ENCODE measurements around the gene NOD1.
"Not testable (repeated sequence)": the region's sequence is repeated elsewhere in the genome, so short reads cannot be mapped to it uniquely, and the experiment has no call there.

Gene NOD1

DNA sequence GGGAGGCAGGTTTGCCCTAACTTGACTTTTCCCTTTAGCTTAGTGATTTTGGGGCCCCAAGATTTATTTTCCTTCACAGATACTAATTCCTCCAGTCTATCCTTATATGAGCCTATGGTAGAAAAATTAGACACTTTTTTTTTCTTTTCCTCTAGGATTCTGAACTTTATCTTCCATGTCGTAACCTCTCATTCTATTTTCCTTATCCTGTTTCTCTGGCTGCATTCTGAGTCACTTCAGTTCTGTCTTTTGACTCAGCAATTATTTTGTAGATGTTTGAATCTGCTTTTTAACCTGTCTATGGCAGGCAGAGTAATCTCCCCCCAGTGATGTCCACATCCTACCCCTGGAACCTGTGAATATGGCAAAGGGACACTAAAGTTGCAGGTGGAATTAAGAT lies 7.1 kb upstream of the NOD1 start:
- ATAC-seq (replicated peaks) = no peak
- DNase-seq = no peak
- Mint-ChIP-seq H3K36me3 (no peaks in the 10 kb centered on the region), H3K9me3 (no peaks in the 10 kb centered on the region), H3K4me3 (no peak overlapping the region), H3K4me1 (no peaks in the 10 kb centered on the region), H3K27me3 (no peaks in the 10 kb centered on the region), H3K27ac (no peak overlapping the region)

- not testable (repeated sequence) for H3K27me3 Mint-ChIP-seq; H3K4me3 Mint-ChIP-seq; DNase-seq; H3K36me3 Mint-ChIP-seq; H3K27ac Mint-ChIP-seq; H3K9me3 Mint-ChIP-seq; ATAC-seq (replicated peaks)
- H3K4me1 Mint-ChIP-seq = peaks cover 12 to 30% of the 10 kb centered on the region in 2 donors
Measured at GRCh38 chr7:30481416-30481815, 2.8 kb upstream of the NOD1 start.

GRCh38 chr7:30479202-30480120 lies 877 bp upstream of the NOD1 start:
- no peaks in the 10 kb centered on the region for H3K27me3 Mint-ChIP-seq
- DNase-seq = no peak
- ATAC-seq (replicated peaks) = peak in 1 of 2 donors; percentile 27
- H3K4me3 Mint-ChIP-seq = peak overlapping the region; percentile 97 to 98
- no peaks in the 10 kb centered on the region for H3K9me3 Mint-ChIP-seq
- peak overlapping the region; percentile 68 for H3K27ac Mint-ChIP-seq
- H3K4me1 Mint-ChIP-seq = peaks cover 31 to 49% of the 10 kb centered on the region in 2 donors
- H3K36me3 Mint-ChIP-seq = peaks cover 0 to 5% of the 10 kb centered on the region in 2 donors

DNA sequence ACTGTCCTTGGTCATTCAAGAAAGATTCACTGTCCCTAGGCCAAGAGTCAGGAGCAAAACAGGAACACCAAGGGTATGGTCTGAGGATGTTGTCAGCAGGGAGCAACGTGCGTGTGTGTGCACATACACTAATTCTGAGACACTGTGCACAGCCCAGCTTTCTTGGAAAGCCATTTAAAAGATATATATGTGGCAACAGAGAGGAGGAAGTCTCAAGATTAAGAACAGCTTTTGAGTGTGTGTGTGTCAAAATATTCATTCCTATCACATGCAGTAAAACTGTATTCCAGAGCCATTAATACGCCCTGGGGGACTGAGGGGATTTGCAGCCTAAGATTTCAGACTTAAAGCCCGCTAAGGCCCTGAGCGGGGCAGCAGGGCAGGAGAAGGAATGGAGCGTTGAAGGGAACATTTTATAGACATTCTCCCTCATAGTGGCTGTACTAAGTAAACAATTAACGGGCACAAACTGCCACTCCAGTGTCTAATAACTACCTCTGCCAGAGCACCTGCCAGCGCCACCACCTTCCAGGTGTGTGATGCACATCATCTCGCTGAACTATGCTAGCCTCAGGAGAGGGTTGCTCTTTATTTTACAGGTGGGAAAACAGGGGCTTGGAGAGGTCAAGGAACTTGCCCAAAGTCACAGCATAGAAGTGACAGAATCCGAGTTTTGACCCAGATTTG lies 2.0 kb downstream of the NOD1 start:
- Mint-ChIP-seq H3K4me3 (peak overlapping the region; percentile 37 to 59), H3K4me1 (peaks cover 49 to 78% of the 10 kb centered on the region in 2 donors), H3K27me3 (no peaks in the 10 kb centered on the region), H3K9me3 (no peaks in the 10 kb centered on the region), H3K27ac (peak overlapping the region; percentile 37), H3K36me3 (peaks cover 18 to 28% of the 10 kb centered on the region in 2 donors)
- no peak for DNase-seq
- ATAC-seq (replicated peaks) = no peak

- ATAC-seq (replicated peaks) = peak; percentile 24 to 26
- Mint-ChIP-seq H3K4me1 (peaks cover 57 to 88% of the 10 kb centered on the region in 2 donors), H3K27me3 (no peaks in the 10 kb centered on the region), H3K9me3 (no peaks in the 10 kb centered on the region), H3K36me3 (peaks cover 21 to 28% of the 10 kb centered on the region in 2 donors), H3K4me3 (peak overlapping the region; percentile 17 to 59), H3K27ac (peak overlapping the region; percentile 82)
- DNase-seq = no peak
Measured at GRCh38 chr7:30475580-30475979, 3.0 kb downstream of the NOD1 start.

- Mint-ChIP-seq H3K4me1 (peaks cover 62 to 90% of the 10 kb centered on the region in 2 donors), H3K9me3 (no peaks in the 10 kb centered on the region), H3K27ac (peak overlapping the region; percentile 51), H3K27me3 (no peaks in the 10 kb centered on the region), H3K36me3 (peaks cover 27 to 35% of the 10 kb centered on the region in 2 donors), H3K4me3 (peak overlapping the region in 1 of 2 donors; percentile 51)
- ATAC-seq (replicated peaks) (no peak), DNase-seq (no peak)
Measured at GRCh38 chr7:30474893-30475292, 3.7 kb downstream of the NOD1 start.

- DNase-seq (no peak), ATAC-seq (replicated peaks) (no peak)
- Mint-ChIP-seq H3K36me3 (peaks cover 29 to 37% of the 10 kb centered on the region in 2 donors), H3K4me1 (peaks cover 59 to 90% of the 10 kb centered on the region in 2 donors), H3K27ac (no peak overlapping the region), H3K27me3 (no peaks in the 10 kb centered on the region), H3K9me3 (no peaks in the 10 kb centered on the region), H3K4me3 (no peak overlapping the region)
Measured at GRCh38 chr7:30474485-30474884, 4.1 kb downstream of the NOD1 start.

DNA sequence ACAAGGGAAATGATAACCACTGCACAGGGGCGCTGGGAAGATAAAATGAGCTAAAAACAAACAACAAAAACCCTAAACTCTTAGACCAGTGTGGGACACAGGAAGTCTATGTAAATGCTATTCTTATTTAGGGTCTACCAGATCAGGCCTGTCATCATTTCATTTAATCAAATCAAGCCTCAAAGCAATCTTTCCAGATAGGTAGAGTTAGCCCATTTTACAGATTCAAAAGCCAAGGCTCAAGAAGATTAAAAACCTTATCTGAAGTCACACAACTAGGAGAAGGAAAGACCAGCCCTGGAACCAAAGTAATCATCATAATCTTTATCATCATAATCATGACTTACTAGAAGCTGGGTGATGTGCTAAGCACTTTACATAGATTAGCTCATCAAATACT lies 4.7 kb downstream of the NOD1 start:
- DNase-seq = no peak
- peaks cover 61 to 93% of the 10 kb centered on the region in 2 donors for H3K4me1 Mint-ChIP-seq
- no peaks in the 10 kb centered on the region for H3K27me3 Mint-ChIP-seq
- no peak for ATAC-seq (replicated peaks)
- H3K27ac Mint-ChIP-seq = peak overlapping the region; percentile 51
- H3K36me3 Mint-ChIP-seq = peaks cover 33 to 39% of the 10 kb centered on the region in 2 donors
- H3K9me3 Mint-ChIP-seq = no peaks in the 10 kb centered on the region
- H3K4me3 Mint-ChIP-seq = no peak overlapping the region

GRCh38 chr7:30472784-30473775 lies 5.5 kb downstream of the NOD1 start:
- Mint-ChIP-seq H3K9me3 (no peaks in the 10 kb centered on the region), H3K4me1 (peaks cover 69 to 98% of the 10 kb centered on the region in 2 donors), H3K27ac (peak overlapping the region; percentile 51), H3K27me3 (no peaks in the 10 kb centered on the region), H3K4me3 (no peak overlapping the region), H3K36me3 (peaks cover 38 to 39% of the 10 kb centered on the region in 2 donors)
- ATAC-seq (replicated peaks) (no peak), DNase-seq (no peak)

- ATAC-seq (replicated peaks) (no peak), DNase-seq (no peak)
- no peaks in the 10 kb centered on the region for H3K9me3 Mint-ChIP-seq
- peaks cover 39 to 43% of the 10 kb centered on the region in 2 donors for H3K36me3 Mint-ChIP-seq
- peaks cover 71 to 99% of the 10 kb centered on the region in 2 donors for H3K4me1 Mint-ChIP-seq
- no peak overlapping the region for H3K4me3 Mint-ChIP-seq
- H3K27ac Mint-ChIP-seq = no peak overlapping the region
- H3K27me3 Mint-ChIP-seq = no peaks in the 10 kb centered on the region
Measured at GRCh38 chr7:30472081-30472783, 6.4 kb downstream of the NOD1 start.

DNA sequence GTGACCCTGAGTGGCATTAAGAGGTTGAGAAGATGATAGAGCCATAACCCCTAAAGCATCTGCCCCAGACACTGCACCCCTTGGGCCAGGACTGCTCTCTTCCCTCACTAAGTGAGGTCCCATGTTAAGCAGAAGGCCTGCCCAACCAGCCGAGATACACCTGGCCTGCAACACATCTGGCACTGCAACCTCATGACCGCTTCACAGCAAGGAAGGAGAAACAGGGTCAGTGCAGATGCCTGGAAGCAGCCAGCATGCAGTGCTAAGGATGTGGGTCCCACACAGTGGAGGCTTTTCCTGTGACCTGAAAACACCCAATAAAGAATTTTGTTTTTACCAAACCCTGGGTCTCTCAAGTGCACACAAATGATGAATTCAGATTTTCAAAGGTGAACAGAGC lies 7.4 kb downstream of the NOD1 start:
- peak; percentile 41 to 49 for ATAC-seq (replicated peaks)
- Mint-ChIP-seq H3K27ac (peak overlapping the region; percentile 72), H3K36me3 (peaks cover 39 to 43% of the 10 kb centered on the region in 2 donors), H3K4me3 (no peak overlapping the region), H3K27me3 (no peaks in the 10 kb centered on the region), H3K4me1 (peaks cover 73 to 99% of the 10 kb centered on the region in 2 donors), H3K9me3 (no peaks in the 10 kb centered on the region)
- DNase-seq = no peak

DNA sequence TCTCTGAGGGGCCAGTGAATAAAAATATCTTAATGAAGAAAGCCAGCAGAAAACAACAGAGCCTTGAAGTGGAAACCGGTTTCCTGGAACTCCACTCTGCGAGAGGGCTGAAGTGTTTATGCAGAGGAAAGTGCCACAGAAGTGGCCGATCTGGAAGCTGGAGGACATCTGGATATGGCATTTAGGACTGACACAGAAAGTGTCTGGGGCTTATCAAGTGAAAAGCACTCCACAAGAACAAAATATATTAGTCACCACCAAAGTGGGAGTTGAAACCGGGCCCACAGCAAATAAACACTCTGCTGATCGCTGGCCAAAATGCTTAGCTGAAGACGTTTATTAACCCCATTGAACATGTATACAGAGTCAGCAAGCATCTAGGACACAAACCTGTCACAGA lies 7.8 kb downstream of the NOD1 start:
- no peak for DNase-seq
- H3K36me3 Mint-ChIP-seq = peaks cover 39 to 43% of the 10 kb centered on the region in 2 donors
- peak; percentile 25 to 28 for ATAC-seq (replicated peaks)
- H3K9me3 Mint-ChIP-seq = no peaks in the 10 kb centered on the region
- H3K27me3 Mint-ChIP-seq = no peaks in the 10 kb centered on the region
- H3K4me1 Mint-ChIP-seq = peaks cover 73 to 99% of the 10 kb centered on the region in 2 donors
- peak overlapping the region in 1 of 2 donors; percentile 6 for H3K4me3 Mint-ChIP-seq
- peak overlapping the region; percentile 72 for H3K27ac Mint-ChIP-seq

- Mint-ChIP-seq H3K27me3 (no peaks in the 10 kb centered on the region), H3K36me3 (peaks cover 39 to 43% of the 10 kb centered on the region in 2 donors), H3K9me3 (no peaks in the 10 kb centered on the region), H3K27ac (no peak overlapping the region), H3K4me3 (peak overlapping the region in 1 of 2 donors; percentile 6), H3K4me1 (peaks cover 73 to 99% of the 10 kb centered on the region in 2 donors)
- DNase-seq = no peak
- ATAC-seq (replicated peaks) = no peak
Measured at GRCh38 chr7:30470163-30470770, 8.3 kb downstream of the NOD1 start.

All from stimulated activated naive B cell treated with anti-CD40 and anti-IgM and Interleukin-4, amounts not matched to agents 10 μg/mL and 1 μg/mL and 100 μg/mL, for 72 hours (primary cell).